ENCODE data around the gene BMP7. TPM values are rescaled to one million over a fixed set of nuclear protein-coding genes. Genes with fewer than 3 reads are reported as not detected.
"Not testable (repeated sequence)": the region's sequence is repeated elsewhere in the genome, so short reads cannot be mapped to it uniquely, and the experiment has no call there.

The BMP7 gene
- total RNA-seq, 4 donors from 2014 or later: 34.0 to 113 (median 80.2) TPM

GRCh38 chr20:57160985-57161384 lies 105.5 kb downstream of the BMP7 start:
- intact Hi-C loops (cut with DNase I): no loop called here
- Histone ChIP-seq H3K4me1 (peaks cover 11 to 13% of the 10 kb centered on the region in 2 donors), H3K27me3 (no peaks in the 10 kb centered on the region), H3K9me3 (no peaks in the 10 kb centered on the region), H3K27ac (peak overlapping the region in 1 of 3 donors; percentile 61), H3K36me3 (no peaks in the 10 kb centered on the region), H3K4me3 (replicated peaks in 1 of 3) (no peak overlapping the region)
- 67 to 75% methylated on average over 8 of the region's 8 CpGs for WGBS, 2 donors
- no peak for TF ChIP-seq POLR2A (IDR thresholded peaks at IDR 0.05)
- TF ChIP-seq, protein P1, sequence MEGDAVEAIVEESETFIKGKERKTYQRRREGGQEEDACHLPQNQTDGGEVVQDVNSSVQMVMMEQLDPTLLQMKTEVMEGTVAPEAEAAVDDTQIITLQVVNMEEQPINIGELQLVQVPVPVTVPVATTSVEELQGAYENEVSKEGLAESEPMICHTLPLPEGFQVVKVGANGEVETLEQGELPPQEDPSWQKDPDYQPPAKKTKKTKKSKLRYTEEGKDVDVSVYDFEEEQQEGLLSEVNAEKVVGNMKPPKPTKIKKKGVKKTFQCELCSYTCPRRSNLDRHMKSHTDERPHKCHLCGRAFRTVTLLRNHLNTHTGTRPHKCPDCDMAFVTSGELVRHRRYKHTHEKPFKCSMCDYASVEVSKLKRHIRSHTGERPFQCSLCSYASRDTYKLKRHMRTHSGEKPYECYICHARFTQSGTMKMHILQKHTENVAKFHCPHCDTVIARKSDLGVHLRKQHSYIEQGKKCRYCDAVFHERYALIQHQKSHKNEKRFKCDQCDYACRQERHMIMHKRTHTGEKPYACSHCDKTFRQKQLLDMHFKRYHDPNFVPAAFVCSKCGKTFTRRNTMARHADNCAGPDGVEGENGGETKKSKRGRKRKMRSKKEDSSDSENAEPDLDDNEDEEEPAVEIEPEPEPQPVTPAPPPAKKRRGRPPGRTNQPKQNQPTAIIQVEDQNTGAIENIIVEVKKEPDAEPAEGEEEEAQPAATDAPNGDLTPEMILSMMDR (IDR thresholded peaks at IDR 0.05): no peak
- peak in 1 of 2 donors; percentile 49 for DNase-seq

GRCh38 chr20:57159945-57160610 lies 106.4 kb downstream of the BMP7 start:
- WGBS, 2 donors: 90 to 91% methylated on average over 15 to 16 of the region's 16 CpGs
- Histone ChIP-seq H3K9me3 (no peaks in the 10 kb centered on the region), H3K36me3 (no peaks in the 10 kb centered on the region), H3K4me3 (replicated peaks in 1 of 3) (no peak overlapping the region), H3K27ac (no peak overlapping the region), H3K27me3 (no peaks in the 10 kb centered on the region), H3K4me1 (peaks cover 11 to 13% of the 10 kb centered on the region in 2 donors)
- DNase-seq: no peak
- TF ChIP-seq, protein P1 (IDR thresholded peaks at IDR 0.05): no peak
- no peak for TF ChIP-seq POLR2A (IDR thresholded peaks at IDR 0.05)
- intact Hi-C loops (cut with DNase I): no loop called here

DNA sequence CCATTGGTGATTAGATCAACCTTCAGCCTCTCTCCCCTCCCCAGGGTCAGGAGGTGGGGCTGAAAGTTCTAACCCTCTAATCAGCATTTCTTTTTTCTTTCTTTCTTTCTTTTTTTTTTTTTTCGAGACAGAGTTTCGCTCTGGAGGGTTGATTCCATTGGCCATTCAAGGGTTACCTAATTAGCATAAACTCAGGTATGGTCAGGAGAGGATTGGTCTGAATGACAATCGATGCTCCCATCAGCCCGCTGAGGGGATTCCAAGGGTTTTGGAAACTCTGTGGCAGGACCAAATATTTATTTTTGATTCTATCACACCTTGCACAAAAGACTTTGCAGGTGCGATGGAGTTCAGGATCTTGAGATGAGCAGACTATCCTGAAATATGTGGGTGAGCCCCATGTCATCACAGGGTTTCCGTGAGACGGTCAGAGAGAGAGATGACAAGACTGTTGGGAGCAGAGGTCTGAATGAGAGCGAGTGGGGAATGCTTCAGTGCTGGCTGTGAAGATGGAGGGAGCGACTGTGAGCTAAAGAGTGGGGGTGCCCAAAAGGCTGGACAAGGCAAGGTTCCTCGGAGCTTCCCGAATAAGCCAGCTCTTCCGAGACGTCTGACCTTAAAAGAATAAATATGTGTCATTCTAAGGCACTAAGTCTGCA lies 107.1 kb downstream of the BMP7 start:
- peaks cover 11 to 13% of the 10 kb centered on the region in 2 donors for H3K4me1 ChIP-seq
- no peaks in the 10 kb centered on the region for H3K9me3 ChIP-seq
- no peak overlapping the region for H3K27ac ChIP-seq
- DNase-seq: no peak
- no peak overlapping the region for H3K4me3 ChIP-seq (replicated peaks in 1 of 3)
- H3K27me3 ChIP-seq: no peaks in the 10 kb centered on the region
- intact Hi-C loops (cut with DNase I): no loop called here
- TF ChIP-seq POLR2A (IDR thresholded peaks at IDR 0.05): no peak
- TF ChIP-seq, protein P1 (IDR thresholded peaks at IDR 0.05): no peak
- 75 to 78% methylated on average over 13 of the region's 13 CpGs for WGBS, 2 donors
- no peaks in the 10 kb centered on the region for H3K36me3 ChIP-seq

GRCh38 chr20:57158474-57158873 lies 108.0 kb downstream of the BMP7 start:
- 80 to 88% methylated on average over 7 of the region's 7 CpGs for WGBS, 2 donors
- no peak overlapping the region for H3K4me3 ChIP-seq (replicated peaks in 1 of 3)
- peaks cover 11 to 13% of the 10 kb centered on the region in 2 donors for H3K4me1 ChIP-seq
- H3K36me3 ChIP-seq: no peaks in the 10 kb centered on the region
- no peak overlapping the region for H3K27ac ChIP-seq
- intact Hi-C loops (cut with DNase I): no loop called here
- no peaks in the 10 kb centered on the region for H3K27me3 ChIP-seq
- H3K9me3 ChIP-seq: no peaks in the 10 kb centered on the region
- no peak for DNase-seq
- TF ChIP-seq, protein P1 (IDR thresholded peaks at IDR 0.05): no peak
- no peak for TF ChIP-seq POLR2A (IDR thresholded peaks at IDR 0.05)

- intact Hi-C loops (cut with DNase I); H3K4me3 ChIP-seq (replicated peaks in 1 of 3); H3K27ac ChIP-seq; DNase-seq; H3K9me3 ChIP-seq; H3K27me3 ChIP-seq; H3K36me3 ChIP-seq: not testable (repeated sequence)
- WGBS, 2 donors: 78 to 82% methylated on average over 8 to 9 of the region's 9 CpGs
- peaks cover 11 to 13% of the 10 kb centered on the region in 2 donors for H3K4me1 ChIP-seq
Measured at GRCh38 chr20:57157787-57158186, 108.7 kb downstream of the BMP7 start.

All from thyroid gland (tissue), 4 donors.